ENCODE results near the gene SF3A1. TPM values are rescaled to one million over a fixed set of nuclear protein-coding genes. Genes with fewer than 3 reads are reported as not detected.

Gene SF3A1
- total and polyA plus RNA-seq, 2 donors (not counting 1 experiment from before 2014, with no cell fraction given), result 17.0 to 22.9 TPM

DNA sequence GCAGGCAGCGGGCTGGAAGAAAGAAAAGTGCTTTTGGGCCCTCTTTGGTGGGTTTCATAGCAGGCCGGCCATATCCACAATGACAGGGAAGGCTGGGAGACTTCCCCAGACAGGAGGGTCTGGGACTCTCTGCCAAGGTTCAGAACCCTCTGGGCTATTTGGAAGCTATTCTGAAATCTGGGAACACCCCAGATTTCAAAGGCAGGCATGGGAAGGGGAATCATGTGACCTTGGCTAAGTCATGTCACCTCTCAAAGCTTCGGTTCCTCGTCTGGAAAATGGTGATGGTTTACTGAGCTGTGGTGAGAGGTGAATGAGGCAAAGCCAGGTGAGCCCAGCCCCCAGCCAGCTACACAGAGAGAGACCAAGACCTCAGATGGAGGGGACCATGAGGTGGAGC, 72.0 kb downstream of the SF3A1 start:
- H3K4me2 ChIP-seq (ENCODE audit: extremely low read depth, insufficient read depth, low read length), result no peak overlapping the region
- H3K27ac ChIP-seq (ENCODE audit: insufficient read depth, low read length), result no peak overlapping the region
- H3K27me3 ChIP-seq (ENCODE audit: control insufficient read depth, insufficient read depth, low read length), result no peaks in the 10 kb centered on the region
- no peak overlapping the region for H2AFZ ChIP-seq (ENCODE audit: low read length)
- TF ChIP-seq CTCF (conservative IDR thresholded peaks at IDR 0.05 in 1 of 2, IDR thresholded peaks at IDR 0.05 in 1 of 2; ENCODE audit: low read depth in 1 of 2, low read length in 2 of 2) (no peak), EZH2 (IDR thresholded peaks at IDR 0.05; ENCODE audit: low read length, missing control alignments) (no peak)
- DNase-seq (ENCODE audit: low read depth in 2 of 2), result no peak
- no peak overlapping the region for H3K4me3 ChIP-seq (replicated peaks in 1 of 4; ENCODE audit: control extremely low read depth in 1 of 4, insufficient read depth in 1 of 4, low read depth in 3 of 4, low read length in 4 of 4)
- no peak overlapping the region for H3K9ac ChIP-seq (ENCODE audit: insufficient read depth, low read length)
- H3K79me2 ChIP-seq (ENCODE audit: control insufficient read depth, insufficient read depth, low read length), result no peaks in the 10 kb centered on the region
- H3K4me1 ChIP-seq (ENCODE audit: control insufficient read depth, extremely low read depth, insufficient read depth, low read length), result peaks cover 2% of the 10 kb centered on the region
- no peaks in the 10 kb centered on the region for H4K20me1 ChIP-seq (ENCODE audit: control insufficient read depth, extremely low read depth, insufficient read depth, low read length)
- H3K9me3 ChIP-seq (ENCODE audit: control insufficient read depth, insufficient read depth, low read depth, low read length), result no peaks in the 10 kb centered on the region
- H3K36me3 ChIP-seq (ENCODE audit: control insufficient read depth, insufficient read depth, low read length), result no peaks in the 10 kb centered on the region

DNA sequence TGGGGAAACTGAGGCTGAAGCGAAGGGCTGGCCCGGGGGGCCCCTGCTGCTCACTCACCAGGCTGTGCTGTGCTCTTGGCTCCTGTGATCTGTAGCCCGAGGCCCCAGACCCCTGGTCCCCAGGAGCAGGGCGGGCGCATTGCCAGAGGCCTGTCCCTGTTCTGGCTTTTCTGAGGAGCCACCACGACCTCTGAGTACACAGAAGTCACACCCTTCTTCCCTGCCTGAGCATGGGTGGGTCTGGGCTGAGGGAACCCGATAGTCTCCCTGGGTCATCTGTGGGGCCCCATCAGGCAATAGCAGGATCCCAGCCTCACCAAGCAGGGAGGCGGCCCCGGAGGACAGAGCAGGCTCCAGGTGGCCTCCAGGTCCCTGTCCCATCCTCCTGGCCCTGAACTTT, 72.5 kb downstream of the SF3A1 start:
- no peak for DNase-seq (ENCODE audit: low read depth in 2 of 2)
- H3K79me2 ChIP-seq (ENCODE audit: control insufficient read depth, insufficient read depth, low read length), result no peaks in the 10 kb centered on the region

DNA sequence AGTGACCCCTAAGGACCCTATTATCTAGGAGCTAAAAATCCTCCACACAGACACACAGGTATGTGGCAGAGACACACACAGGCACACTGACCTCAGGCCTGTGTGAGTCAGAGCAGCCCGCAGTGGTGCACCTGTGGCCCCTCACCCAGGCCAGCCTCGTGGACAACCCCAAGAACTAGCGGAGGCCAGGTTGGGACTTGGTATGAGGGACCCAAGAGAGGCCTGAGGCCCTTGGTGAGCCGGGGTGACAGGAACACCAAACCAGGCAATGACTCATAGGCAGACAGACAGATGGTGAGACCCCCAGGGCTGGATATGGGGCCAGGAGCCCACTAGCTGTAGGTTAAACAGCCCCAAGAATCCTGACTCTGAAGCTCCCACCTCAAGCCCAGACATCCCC, 73.4 kb downstream of the SF3A1 start:
- Histone ChIP-seq H3K79me2 (ENCODE audit: control insufficient read depth, insufficient read depth, low read length) (no peaks in the 10 kb centered on the region), H2AFZ (ENCODE audit: low read length) (no peak overlapping the region), H3K9ac (ENCODE audit: insufficient read depth, low read length) (no peak overlapping the region), H3K9me3 (ENCODE audit: control insufficient read depth, insufficient read depth, low read depth, low read length) (no peaks in the 10 kb centered on the region), H3K4me3 (replicated peaks in 1 of 4; ENCODE audit: control extremely low read depth in 1 of 4, insufficient read depth in 1 of 4, low read depth in 3 of 4, low read length in 4 of 4) (no peak overlapping the region), H3K27ac (ENCODE audit: insufficient read depth, low read length) (no peak overlapping the region), H3K4me2 (ENCODE audit: extremely low read depth, insufficient read depth, low read length) (no peak overlapping the region), H3K36me3 (ENCODE audit: control insufficient read depth, insufficient read depth, low read length) (no peaks in the 10 kb centered on the region), H3K27me3 (ENCODE audit: control insufficient read depth, insufficient read depth, low read length) (no peaks in the 10 kb centered on the region), H4K20me1 (ENCODE audit: control insufficient read depth, extremely low read depth, insufficient read depth, low read length) (no peaks in the 10 kb centered on the region), H3K4me1 (ENCODE audit: control insufficient read depth, extremely low read depth, insufficient read depth, low read length) (peaks cover under 1% of the 10 kb centered on the region)
- no peak for TF ChIP-seq EZH2 (IDR thresholded peaks at IDR 0.05; ENCODE audit: low read length, missing control alignments)
- TF ChIP-seq CTCF (conservative IDR thresholded peaks at IDR 0.05 in 1 of 2, IDR thresholded peaks at IDR 0.05 in 1 of 2; ENCODE audit: low read depth in 1 of 2, low read length in 2 of 2), result no peak
- no peak for DNase-seq (ENCODE audit: low read depth in 2 of 2)

More for the DNA sequence above, 72.5 kb downstream of the SF3A1 start:
- no peak overlapping the region for H2AFZ ChIP-seq (ENCODE audit: low read length)
- peaks cover 2% of the 10 kb centered on the region for H3K4me1 ChIP-seq (ENCODE audit: control insufficient read depth, extremely low read depth, insufficient read depth, low read length)
- H3K27ac ChIP-seq (ENCODE audit: insufficient read depth, low read length), result no peak overlapping the region
- no peak overlapping the region for H3K9ac ChIP-seq (ENCODE audit: insufficient read depth, low read length)
- no peak overlapping the region for H3K4me2 ChIP-seq (ENCODE audit: extremely low read depth, insufficient read depth, low read length)
- no peaks in the 10 kb centered on the region for H3K9me3 ChIP-seq (ENCODE audit: control insufficient read depth, insufficient read depth, low read depth, low read length)
- TF ChIP-seq EZH2 (IDR thresholded peaks at IDR 0.05; ENCODE audit: low read length, missing control alignments), result no peak
- no peak for TF ChIP-seq CTCF (conservative IDR thresholded peaks at IDR 0.05 in 1 of 2, IDR thresholded peaks at IDR 0.05 in 1 of 2; ENCODE audit: low read depth in 1 of 2, low read length in 2 of 2)
- no peaks in the 10 kb centered on the region for H3K27me3 ChIP-seq (ENCODE audit: control insufficient read depth, insufficient read depth, low read length)
- no peaks in the 10 kb centered on the region for H4K20me1 ChIP-seq (ENCODE audit: control insufficient read depth, extremely low read depth, insufficient read depth, low read length)
- H3K4me3 ChIP-seq (replicated peaks in 1 of 4; ENCODE audit: control extremely low read depth in 1 of 4, insufficient read depth in 1 of 4, low read depth in 3 of 4, low read length in 4 of 4), result no peak overlapping the region
- no peaks in the 10 kb centered on the region for H3K36me3 ChIP-seq (ENCODE audit: control insufficient read depth, insufficient read depth, low read length)

Data from fibroblast of lung (primary cell).